DOHH2 (cell line): ENCODE data around the gene TM4SF1.

Source experiments
- CTCF ChIP-seq: fragments of 200-600 bp; sonication (generic); IDR thresholded peaks from one replicate; pipeline ENCODE4 v1.5.1; 2014; ENCODE audit warnings: antibody characterized with exemption, mild to moderate bottlenecking, low read depth, low read length; ENCODE audit not compliant: poor library complexity, severe bottlenecking
- EZH2phosphoT487 ChIP-seq: fragments of 200-600 bp; sonication (generic); IDR thresholded peaks from 2 replicates; pipeline ENCODE4 v1.6.1; 2017; ENCODE audit warnings: borderline replicate concordance, mild to moderate bottlenecking, antibody characterized with exemption, low read length, moderate library complexity, mixed read lengths

- no peak for TF ChIP-seq CTCF
- TF ChIP-seq EZH2phosphoT487: no peak
These were observed 37.2 kb upstream of the TM4SF1 start for GRCh38 chr3:149414557-149415231.
